ENCODE data around the gene PTGER1. TPM values are rescaled to one million over a fixed set of nuclear protein-coding genes. Genes with fewer than 3 reads are reported as not detected.

PTGER1 gene
- total RNA-seq, 1 experiment from 2014 or later = 0.20 TPM

DNA sequence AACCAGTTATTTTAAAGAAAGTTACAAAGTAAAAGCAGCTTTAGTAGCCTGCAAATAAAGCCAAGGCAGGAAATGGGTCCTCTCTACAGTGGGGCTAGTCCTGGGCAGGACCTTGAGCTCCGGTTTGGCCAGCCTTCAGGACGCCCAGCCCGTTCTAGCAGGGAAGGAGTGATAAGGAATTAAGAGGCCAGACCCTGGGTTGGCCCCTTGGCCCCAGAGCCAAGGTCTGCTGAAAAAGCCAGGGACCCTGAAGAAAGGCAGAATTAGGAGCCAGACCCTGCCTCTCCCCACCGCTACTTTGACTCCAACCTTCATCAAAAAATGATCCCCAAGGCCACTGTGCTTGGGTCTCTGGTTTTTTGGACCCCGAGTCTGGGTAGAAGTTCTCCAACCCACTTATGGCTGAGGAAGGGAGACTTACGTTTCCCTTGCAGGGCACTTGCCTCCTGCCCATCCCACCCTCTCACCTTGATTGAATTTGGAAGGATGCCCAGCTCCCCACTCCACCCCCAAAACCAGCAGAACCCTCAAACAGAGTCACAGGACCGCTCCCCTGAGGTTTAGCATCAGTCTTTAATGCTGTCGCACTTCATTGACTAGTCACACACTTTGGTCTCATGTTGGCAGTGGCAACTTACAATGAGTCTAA is 39.2 kb upstream of the PTGER1 start:
- intact Hi-C loops (cut with micrococcal nuclease; ENCODE audit: unreplicated experiment) = no loop called here
- CTCF ChIA-PET = interaction anchor here (0.6 kb wide), 1 partner anchor 10 kb away, joined by 4 read pairs; no protein-coding TSS in a partner anchor
- Histone ChIP-seq H3K27me3 (replicated peaks; ENCODE audit: control insufficient read depth, insufficient read depth, low read length) (no peaks in the 10 kb centered on the region), H3K9me3 (no peaks in the 10 kb centered on the region), H3K36me3 (ENCODE audit: control insufficient read depth, insufficient read depth, low read length) (peaks cover 7% of the 10 kb centered on the region), H3K4me3 (ENCODE audit: low read depth, low read length) (no peak overlapping the region), H3K4me1 (peaks cover 28% of the 10 kb centered on the region)
- H3K9me3 Mint-ChIP-seq (ENCODE audit: unreplicated experiment) = no peaks in the 10 kb centered on the region
- no peak overlapping the region for H3K4me3 Mint-ChIP-seq (ENCODE audit: unreplicated experiment)
- no peak for DNase-seq
- peaks cover 14% of the 10 kb centered on the region for H3K4me1 Mint-ChIP-seq (ENCODE audit: low read depth, unreplicated experiment)
- peaks cover 57% of the 10 kb centered on the region for H3K36me3 Mint-ChIP-seq (ENCODE audit: insufficient read depth, unreplicated experiment)
- POLR2A ChIA-PET = interaction anchor here (0.5 kb wide), 1 partner anchor 13 kb away, joined by 12 read pairs; no protein-coding TSS in a partner anchor
- H3K27me3 Mint-ChIP-seq (ENCODE audit: insufficient read depth, unreplicated experiment) = no peaks in the 10 kb centered on the region
- no peak overlapping the region for H3K27ac Mint-ChIP-seq (ENCODE audit: unreplicated experiment)
- TF ChIP-seq, protein P1, sequence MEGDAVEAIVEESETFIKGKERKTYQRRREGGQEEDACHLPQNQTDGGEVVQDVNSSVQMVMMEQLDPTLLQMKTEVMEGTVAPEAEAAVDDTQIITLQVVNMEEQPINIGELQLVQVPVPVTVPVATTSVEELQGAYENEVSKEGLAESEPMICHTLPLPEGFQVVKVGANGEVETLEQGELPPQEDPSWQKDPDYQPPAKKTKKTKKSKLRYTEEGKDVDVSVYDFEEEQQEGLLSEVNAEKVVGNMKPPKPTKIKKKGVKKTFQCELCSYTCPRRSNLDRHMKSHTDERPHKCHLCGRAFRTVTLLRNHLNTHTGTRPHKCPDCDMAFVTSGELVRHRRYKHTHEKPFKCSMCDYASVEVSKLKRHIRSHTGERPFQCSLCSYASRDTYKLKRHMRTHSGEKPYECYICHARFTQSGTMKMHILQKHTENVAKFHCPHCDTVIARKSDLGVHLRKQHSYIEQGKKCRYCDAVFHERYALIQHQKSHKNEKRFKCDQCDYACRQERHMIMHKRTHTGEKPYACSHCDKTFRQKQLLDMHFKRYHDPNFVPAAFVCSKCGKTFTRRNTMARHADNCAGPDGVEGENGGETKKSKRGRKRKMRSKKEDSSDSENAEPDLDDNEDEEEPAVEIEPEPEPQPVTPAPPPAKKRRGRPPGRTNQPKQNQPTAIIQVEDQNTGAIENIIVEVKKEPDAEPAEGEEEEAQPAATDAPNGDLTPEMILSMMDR (IDR thresholded peaks at IDR 0.05; ENCODE audit: insufficient read depth in 1 of 2, low read depth in 1 of 2, low read length in 1 of 2, severe bottlenecking in 1 of 2, unreplicated experiment in 1 of 2) = no peak
- no TSS peak for BruUV-seq (replicated peaks)

DNA sequence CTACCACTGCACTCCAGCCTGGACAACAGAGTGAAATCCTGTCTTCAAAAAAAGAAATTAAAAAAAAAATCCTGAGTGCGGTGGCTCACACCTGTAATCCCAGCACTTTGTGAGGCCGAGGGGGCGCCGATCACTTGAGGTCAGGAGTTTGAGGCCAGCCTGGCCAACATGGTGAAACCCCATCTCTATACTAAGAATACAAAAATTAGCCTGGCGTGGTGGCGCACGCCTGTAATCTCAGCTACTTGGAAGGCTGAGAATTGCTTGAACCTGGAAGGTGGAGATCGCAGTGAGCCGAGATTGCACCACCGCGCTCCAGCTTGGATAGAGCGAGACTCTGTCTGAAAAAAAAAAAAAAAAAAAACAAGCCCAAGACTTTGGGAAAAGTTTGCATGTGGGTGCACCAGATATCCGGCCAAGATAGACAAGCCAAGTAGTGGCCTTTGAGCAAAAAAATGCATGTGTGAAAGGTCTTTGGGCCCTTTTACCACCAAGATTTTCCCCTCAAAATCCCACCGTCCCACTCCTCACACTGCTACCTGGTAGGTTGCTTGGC is 37.3 kb upstream of the PTGER1 start:
- Mint-ChIP-seq H3K27me3 (ENCODE audit: insufficient read depth, unreplicated experiment) (no peaks in the 10 kb centered on the region), H3K9me3 (ENCODE audit: unreplicated experiment) (no peaks in the 10 kb centered on the region), H3K27ac (ENCODE audit: unreplicated experiment) (no peak overlapping the region), H3K4me3 (ENCODE audit: unreplicated experiment) (no peak overlapping the region), H3K36me3 (ENCODE audit: insufficient read depth, unreplicated experiment) (peaks cover 42% of the 10 kb centered on the region), H3K4me1 (ENCODE audit: low read depth, unreplicated experiment) (peaks cover 16% of the 10 kb centered on the region)
- peaks cover 7% of the 10 kb centered on the region for H3K36me3 ChIP-seq (ENCODE audit: control insufficient read depth, insufficient read depth, low read length)
- H3K4me3 ChIP-seq (ENCODE audit: low read depth, low read length) = no peak overlapping the region
- ChIA-PET CTCF (interaction anchor here (0.7 kb wide), 1 partner anchor 22 kb away, joined by 11 read pairs; no protein-coding TSS in a partner anchor), POLR2A (no interaction called here)
- H3K4me1 ChIP-seq = peaks cover 32% of the 10 kb centered on the region
- H3K27me3 ChIP-seq (replicated peaks; ENCODE audit: control insufficient read depth, insufficient read depth, low read length) = no peaks in the 10 kb centered on the region
- no peak for DNase-seq
- no TSS peak for BruUV-seq (replicated peaks)
- TF ChIP-seq, protein P1 (IDR thresholded peaks at IDR 0.05; ENCODE audit: insufficient read depth in 1 of 2, low read depth in 1 of 2, low read length in 1 of 2, severe bottlenecking in 1 of 2, unreplicated experiment in 1 of 2) = no peak
- intact Hi-C loops (cut with micrococcal nuclease; ENCODE audit: unreplicated experiment) = no loop called here
- no peaks in the 10 kb centered on the region for H3K9me3 ChIP-seq

DNA sequence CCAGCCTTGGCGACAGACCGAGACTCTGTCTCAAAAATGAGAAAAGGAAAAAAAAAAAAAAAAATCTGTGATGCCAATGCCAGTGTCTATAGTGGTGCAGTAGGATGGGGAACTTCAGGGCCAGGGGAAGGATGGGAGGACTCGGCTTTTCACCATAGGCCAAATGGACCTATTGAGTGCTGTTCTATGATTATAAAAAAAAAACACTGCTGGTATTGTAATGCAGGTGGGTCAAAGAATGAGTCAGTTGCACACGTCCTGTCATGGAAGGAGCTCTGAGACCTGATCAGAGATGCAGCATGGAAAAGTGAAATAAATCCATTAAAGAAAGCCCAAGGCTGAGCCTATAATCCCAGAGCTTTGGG is 36.1 kb upstream of the PTGER1 start:
- Mint-ChIP-seq H3K27ac (ENCODE audit: unreplicated experiment) (peak overlapping the region; percentile 80), H3K9me3 (ENCODE audit: unreplicated experiment) (no peaks in the 10 kb centered on the region), H3K27me3 (ENCODE audit: insufficient read depth, unreplicated experiment) (no peaks in the 10 kb centered on the region), H3K36me3 (ENCODE audit: insufficient read depth, unreplicated experiment) (peaks cover 31% of the 10 kb centered on the region), H3K4me1 (ENCODE audit: low read depth, unreplicated experiment) (peaks cover 24% of the 10 kb centered on the region), H3K4me3 (ENCODE audit: unreplicated experiment) (no peak overlapping the region)
- CTCF ChIA-PET = no interaction called here
- Histone ChIP-seq H3K4me3 (ENCODE audit: low read depth, low read length) (no peak overlapping the region), H3K9me3 (no peaks in the 10 kb centered on the region), H3K27me3 (replicated peaks; ENCODE audit: control insufficient read depth, insufficient read depth, low read length) (no peaks in the 10 kb centered on the region), H3K36me3 (ENCODE audit: control insufficient read depth, insufficient read depth, low read length) (peaks cover 7% of the 10 kb centered on the region), H3K4me1 (peaks cover 37% of the 10 kb centered on the region)
- TF ChIP-seq, protein P1 (IDR thresholded peaks at IDR 0.05; ENCODE audit: insufficient read depth in 1 of 2, low read depth in 1 of 2, low read length in 1 of 2, severe bottlenecking in 1 of 2, unreplicated experiment in 1 of 2) = no peak
- intact Hi-C loops (cut with micrococcal nuclease; ENCODE audit: unreplicated experiment) = no loop called here
- DNase-seq = no peak
- POLR2A ChIA-PET = no interaction called here
- BruUV-seq (replicated peaks) = no TSS peak

All from Caco-2 (cell line).